NK-92 (cell line): Measurements from ENCODE around the gene EXOSC9.
A peak's percentile ranks its signal among the peaks of the same experiment; 100 is the strongest.
"Not testable (repeated sequence)": the region's sequence is repeated elsewhere in the genome, so short reads cannot be mapped to it uniquely, and the experiment has no call there.

Source experiments
- DNase-seq: peaks from one replicate; lab custom pipeline; 2025; ENCODE audit not compliant: unreplicated experiment; lab: John Stamatoyannopoulos, UW

Gene EXOSC9, protein sequence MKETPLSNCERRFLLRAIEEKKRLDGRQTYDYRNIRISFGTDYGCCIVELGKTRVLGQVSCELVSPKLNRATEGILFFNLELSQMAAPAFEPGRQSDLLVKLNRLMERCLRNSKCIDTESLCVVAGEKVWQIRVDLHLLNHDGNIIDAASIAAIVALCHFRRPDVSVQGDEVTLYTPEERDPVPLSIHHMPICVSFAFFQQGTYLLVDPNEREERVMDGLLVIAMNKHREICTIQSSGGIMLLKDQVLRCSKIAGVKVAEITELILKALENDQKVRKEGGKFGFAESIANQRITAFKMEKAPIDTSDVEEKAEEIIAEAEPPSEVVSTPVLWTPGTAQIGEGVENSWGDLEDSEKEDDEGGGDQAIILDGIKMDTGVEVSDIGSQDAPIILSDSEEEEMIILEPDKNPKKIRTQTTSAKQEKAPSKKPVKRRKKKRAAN

DNA sequence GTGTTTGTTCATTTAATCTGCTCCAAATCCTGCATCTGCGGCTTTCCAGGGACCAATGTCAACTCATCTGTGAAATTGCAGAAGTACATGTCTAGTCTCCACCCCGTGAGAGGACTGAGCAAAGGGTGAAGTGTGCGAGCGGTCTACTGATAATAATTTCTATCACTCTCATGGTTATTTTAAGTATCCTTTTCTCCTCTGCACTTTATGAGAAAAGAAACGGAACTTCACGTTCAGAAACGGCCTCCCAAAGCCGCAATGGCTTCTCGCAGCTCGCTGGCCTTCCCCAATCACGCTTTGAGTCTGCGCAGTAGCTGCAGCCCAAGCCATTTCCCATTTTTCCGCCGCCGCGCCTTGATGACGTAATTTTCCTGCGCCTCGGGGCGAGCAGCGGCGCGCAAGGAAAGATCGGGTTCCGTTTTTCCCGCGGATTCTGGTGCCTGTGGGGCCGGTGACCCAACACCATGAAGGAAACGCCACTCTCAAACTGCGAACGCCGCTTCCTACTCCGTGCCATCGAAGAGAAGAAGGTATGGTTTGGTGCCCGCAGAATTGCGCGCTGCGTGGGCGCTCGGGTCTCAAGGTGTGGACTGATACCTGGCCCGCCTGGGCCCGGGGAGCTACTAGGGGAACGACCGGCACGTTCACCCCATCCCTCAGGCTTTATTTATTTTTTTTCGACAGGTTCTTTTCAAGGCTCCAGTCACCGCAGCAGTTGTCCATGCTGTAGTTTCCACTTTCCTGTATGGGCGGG is at the start of gene EXOSC9:
TSS of gene EXOSC9 (plus strand) at position 363 of the 754 bp plus-strand sequence. CDS start at position 465, 102 bp downstream.
- DNase-seq = peak; percentile 56

DNA sequence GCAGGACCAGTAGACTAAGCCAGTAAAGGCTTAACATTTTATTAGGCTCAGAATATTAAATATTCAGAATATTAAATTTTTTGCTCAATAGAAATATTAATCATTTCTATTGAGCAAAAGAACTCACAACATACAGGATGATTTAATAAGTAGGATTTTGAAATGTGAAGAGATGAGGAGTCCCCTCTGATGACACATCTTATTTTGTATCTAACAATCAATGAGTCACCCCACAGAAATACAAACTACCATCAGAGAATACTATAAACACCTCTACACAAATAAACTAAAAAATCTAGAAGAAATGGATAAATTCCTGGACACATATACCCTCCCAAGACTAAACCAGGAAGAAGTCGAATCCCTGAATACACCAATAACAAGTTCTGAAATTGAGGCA is 49.0 kb upstream of the EXOSC9 start:
- not testable (repeated sequence) for DNase-seq

DNA sequence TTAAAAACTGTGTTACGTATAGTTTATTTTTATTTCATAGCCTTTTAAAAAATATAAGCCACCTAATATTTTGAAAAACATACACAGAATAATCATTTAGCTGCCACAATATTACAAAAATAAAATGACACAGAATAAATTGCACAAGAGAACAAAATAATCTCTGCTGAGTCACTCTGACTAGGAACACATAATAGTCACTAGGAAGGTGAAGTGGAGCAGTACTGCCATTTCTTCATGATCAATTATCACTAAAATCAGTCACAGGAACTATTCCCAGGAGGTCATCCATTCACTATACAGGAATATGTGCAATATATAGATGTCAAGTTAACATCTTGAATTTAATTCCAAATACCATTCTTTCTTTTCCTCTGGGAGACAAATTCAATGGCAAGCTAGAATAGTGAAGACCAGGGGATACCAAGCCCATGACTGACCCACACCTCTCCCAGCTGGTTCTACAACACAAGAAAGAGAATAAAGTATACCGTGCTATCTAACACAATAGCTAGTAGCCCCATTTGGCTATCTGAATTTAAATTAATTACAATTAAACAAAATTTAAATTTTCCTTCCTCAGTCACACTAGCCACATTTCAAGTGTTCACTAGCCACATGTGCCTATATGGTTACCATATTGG is 42.1 kb upstream of the EXOSC9 start:
- DNase-seq = no peak

DNA sequence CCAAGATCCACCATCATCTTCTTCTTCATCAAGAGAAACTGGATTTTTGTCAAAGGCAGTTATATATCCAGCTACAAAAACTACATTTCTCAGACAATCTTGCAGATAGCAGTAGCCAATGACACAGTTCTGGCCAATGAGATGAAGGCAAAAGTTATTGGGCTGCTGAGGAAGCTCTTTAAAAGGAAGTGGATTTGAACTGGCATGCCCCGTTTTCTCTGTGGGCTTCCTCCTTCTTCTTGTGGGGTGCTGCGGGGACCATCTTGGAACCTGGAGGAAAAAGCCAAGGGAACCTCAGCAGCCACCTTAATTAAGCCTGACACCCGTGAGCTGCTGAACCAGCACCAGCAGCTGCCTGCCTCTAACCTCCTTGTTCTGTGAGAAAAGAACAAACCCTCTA is 40.9 kb upstream of the EXOSC9 start:
- no peak for DNase-seq

DNA sequence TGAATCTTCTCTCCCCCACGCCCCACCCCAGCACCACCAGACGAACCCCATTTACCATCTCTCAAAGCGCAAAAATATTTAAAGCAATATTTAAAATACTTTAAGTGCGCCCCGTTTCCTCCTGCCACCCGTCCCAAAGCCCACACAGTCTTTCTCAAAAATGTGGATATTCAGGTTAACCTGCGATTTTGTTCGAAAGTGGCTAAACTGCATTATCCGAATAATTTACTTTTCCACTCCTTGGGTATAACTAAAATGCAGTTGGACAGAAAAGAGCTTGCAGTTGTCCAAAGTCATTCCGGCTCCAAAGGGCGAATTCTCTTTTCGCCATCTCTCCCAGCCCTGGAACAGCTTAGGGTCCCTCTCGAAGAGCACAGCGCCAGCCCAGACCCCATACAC is 36.8 kb upstream of the EXOSC9 start:
- no peak for DNase-seq

DNA sequence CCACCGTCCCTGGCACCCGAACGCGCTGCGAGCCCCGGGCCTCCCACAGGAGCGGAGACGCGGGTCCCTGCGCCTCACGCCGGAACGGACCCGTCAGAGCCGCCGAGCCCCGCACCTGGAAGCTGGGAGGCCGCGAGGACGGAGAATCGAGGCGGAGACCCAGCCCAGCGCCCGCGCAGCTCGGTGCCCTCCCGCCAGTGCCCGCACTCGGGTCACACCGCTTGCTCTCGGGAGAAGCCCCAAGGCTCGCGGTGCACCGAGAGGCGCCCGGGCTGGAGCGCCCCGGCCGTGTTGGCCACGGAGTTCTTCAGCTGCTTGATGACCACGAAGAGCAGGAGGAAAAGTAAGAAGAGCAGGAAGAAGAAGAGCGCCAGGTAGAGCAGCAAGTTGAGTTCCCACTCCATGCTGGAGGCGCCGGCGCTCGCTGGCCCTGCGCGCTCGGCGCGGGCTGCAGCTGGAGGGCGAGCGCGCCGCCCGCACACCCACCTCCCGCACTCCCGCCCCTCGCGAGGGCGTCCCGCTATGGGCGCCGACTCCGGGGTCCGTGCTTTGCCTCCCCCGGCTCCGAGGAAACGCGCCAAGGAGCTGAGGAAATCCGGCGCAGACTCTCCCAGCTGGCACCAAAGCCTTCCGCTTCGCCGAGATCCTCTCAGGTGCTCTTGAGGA is 36.3 kb upstream of the EXOSC9 start, which contains the start of gene SMIM43:
TSS of gene SMIM43 (minus strand) at position 463 of the 666 bp plus-strand sequence. CDS start at position 404, 59 bp downstream.
- DNase-seq = no peak

DNA sequence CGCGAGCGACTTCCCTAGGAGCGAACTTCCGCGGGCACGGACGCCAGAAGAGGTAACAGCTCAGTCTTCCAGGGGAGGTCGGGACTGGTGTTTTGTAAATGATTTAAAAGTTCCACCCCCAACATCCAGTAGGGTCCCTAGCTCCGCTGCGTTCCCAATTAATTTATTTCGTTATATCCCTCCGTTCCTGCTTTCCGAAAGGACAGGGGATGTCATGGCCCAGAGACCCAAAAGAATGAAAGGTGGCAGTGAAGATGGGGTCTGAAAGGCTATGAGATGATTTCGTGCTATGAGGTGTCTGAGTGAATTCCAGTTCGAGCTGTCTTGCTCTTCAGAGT is 35.8 kb upstream of the EXOSC9 start:
- DNase-seq = no peak

DNA sequence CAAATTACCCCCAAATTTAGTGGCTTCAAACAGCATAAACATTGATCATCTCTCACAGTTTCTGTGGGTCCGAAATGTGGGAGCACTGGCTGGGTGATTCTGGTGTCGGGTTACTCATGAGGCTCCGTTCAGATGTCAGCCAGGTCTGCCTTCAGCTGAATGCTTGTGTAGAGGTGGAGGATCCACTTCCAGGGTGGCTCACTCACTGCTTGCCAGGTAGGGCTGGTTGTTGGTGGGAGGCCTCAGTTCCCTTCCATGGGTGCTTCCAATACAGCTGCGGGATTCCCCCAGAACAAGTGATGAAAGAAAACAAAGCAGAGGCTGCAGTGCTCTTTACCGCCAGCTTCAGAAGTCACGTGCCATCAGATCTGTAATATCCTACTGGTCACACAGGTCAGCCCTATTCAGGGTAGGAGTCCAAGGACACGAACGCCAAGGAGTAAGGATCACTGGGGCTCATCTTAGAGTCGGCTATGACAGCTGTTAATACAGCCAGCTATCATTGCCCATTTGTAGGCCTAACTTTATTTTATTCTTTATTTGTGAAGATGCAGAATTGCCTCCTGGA is 35.1 kb upstream of the EXOSC9 start:
- DNase-seq = no peak

DNA sequence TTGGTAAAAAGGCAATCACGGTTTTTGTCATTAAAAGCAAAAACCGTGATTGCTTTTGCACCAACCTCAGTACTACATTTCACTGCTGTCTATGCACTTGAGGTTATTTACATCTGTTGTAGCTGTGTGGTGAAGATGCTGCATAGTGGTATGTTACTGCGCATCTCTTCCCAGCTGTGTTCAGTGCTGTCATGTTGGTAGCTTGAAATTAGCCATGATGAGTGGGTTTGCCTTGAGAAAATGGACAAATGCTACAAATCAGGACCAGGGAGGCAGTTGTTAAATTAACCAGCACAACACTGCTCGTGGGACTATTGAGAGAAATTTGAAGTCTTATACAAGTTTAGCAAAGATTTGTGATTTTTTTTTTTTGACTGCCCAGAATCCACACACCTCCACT is 34.0 kb upstream of the EXOSC9 start:
- no peak for DNase-seq

DNA sequence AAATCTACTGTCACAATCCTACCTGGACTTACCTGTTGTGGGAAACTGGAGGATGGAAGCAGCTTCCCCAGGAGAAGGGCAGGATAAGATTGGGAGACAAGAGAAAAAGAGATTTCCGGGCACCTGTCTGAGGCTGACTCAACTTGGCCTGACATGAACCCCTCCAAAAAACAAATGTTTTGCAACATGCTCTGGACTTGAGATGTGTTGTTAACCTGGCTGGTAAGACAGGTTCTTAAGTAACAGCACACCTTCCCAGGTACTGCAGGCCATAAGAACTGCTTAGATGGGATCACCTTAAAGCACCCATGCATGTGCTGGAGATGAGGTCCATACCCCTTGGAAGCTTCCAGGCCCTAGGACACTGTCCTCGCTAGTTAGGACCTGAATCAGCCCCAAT is 31.8 kb upstream of the EXOSC9 start:
- no peak for DNase-seq

DNA sequence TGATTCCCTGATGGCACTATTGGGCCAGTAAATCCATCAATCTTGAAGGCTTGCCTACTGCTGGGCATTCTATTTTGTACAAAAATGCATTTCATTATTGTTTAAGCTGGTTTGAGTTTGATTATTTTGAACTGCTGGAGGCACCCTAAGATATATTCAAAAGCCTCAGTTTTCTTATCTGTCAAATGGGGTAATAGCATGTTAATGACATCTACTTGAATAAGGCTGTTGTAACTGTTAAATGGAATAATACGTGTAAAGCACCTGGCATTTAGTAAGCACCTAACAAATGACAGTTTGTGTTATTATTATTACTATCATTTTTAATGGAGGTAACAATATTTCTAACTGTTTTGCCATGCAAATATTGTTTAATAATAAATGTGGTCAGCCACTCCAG is 29.3 kb upstream of the EXOSC9 start:
- no peak for DNase-seq

DNA sequence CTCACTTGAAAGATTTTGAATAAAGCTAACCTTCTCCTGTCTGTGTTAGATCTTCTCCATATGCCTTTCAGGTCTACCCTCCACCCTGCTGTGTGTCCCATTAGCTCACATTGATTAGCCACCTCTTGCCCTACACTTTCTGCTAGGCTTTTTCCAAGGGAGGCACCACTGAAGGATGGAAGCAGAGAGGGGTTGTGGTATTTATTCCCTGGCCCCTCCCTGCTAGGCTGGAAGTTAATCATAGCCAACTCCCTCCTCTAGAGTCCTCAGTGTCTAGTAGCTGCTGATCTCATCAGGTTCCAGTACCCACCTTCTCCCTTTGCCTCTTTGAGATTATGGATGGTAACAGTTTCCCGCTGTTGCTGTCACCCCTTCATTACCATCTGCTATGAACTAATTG is 27.2 kb upstream of the EXOSC9 start:
- DNase-seq = no peak

DNA sequence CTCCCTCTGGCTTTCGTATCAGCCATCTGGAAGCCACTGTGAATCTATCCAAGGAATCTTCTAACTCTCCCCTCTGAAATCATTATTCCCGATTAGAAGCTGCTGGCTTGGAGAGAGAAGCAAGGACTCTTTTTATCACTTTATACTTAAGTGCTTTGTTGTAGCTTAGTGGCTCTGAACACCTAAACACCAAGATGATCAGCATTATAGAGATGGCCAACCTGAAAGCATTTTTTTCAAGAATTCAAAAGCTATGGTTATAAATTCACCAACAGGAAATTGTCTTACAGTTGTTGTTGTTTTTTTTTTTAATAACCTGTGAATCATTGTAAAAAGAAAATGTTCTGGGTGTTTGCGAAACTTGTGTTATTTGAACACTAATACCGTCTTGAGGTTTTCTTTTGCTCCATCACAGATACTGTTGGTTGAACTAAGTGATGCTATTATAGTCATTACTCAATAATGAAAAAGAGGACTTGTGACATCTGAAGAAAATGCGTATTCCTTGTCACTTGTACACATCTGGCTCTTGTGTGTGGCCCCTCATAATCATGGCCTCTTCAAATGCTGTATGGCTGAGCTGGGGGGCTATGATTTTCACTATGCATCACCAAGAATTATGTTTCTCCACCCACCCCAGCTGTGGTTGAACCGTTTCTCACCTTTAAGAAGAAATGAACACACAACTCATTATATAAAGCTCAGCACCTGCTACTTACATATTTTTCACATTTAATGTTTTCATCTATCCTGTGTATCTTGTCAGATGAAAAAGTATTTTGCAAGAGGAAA is 24.3 kb upstream of the EXOSC9 start:
- DNase-seq = no peak

DNA sequence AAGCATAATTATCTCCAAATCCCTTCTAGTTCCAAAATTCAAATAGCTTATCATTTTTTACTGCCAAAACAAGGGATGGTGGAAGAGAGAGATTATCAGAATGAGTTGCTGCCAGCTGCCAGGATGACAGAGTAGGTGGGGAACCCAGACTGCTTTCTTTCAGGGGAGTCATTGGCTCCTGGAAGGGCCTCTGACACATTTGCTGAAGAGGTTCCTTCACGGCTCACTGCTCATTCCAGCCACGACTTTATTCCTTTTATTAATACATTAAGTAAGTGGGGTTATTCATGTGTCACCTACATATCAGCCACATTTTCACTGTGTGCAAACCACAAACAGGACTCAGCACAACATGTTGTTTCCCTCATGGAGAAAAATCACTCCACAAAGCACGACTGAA is 23.5 kb upstream of the EXOSC9 start:
- DNase-seq = no peak

DNA sequence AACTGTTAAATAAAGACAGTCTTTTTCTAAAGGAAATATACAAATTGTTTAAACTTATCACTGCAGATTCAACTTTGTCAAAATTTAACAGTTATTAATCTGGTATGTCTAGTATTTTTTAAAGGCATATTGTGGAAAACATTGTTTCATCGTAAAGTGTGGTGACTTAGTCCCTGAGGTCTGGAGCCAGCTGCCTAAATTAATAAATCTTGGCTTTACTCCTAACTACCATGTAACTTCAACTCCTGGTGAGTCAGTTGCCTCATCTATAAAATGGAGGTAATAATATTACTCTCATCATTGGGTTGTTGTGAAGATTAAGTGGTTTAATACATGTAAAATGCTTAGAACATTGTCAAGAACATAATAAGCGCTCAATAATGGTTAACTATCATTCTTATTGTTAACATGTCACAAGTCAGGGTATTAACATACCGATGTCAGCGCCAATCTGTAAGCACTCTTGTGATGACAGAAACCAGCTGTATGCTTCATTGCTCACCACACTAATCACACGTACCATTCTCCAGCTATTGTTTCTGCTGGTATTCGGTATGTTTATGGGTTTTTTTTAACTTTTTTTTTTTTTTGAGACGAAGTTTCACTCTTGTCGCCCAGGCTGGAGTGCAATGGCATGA is 22.0 kb upstream of the EXOSC9 start:
- no peak for DNase-seq

DNA sequence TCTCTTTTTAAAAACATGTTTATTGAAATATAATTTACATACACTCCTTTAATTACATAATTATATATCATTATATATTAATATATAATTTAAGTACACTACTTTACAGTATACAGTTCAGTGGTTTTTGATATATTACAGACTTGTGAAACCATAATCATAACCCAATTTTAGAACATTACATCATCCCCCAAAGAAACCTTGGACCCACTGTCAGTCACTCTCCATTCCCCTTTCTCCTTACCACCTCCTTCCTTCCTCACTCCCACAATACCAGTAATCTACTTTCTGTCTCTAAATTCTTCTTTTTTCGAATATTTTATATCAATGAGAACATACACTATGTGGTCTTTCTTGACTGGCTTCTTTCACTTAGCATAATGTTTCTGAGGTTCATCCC is 17.9 kb upstream of the EXOSC9 start:
- no peak for DNase-seq

DNA sequence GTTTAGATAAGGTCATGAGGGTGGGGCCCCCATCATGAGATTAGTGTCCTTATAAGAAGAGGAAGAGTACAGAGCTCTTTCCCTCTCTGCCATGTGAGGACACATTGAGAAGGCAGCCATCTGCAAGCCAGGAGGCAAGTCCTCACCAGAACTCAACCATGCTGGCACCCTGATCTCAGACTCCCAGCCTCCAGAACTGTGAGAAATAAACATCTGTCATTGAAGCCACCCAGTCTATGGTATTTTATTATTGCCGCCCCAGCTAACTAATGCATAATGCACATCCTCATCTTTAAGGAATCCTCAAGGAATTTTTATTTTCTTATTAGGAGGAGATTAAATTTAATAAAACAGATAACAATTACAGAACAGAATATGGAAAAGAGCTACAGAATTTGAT is 16.7 kb upstream of the EXOSC9 start:
- DNase-seq = no peak

DNA sequence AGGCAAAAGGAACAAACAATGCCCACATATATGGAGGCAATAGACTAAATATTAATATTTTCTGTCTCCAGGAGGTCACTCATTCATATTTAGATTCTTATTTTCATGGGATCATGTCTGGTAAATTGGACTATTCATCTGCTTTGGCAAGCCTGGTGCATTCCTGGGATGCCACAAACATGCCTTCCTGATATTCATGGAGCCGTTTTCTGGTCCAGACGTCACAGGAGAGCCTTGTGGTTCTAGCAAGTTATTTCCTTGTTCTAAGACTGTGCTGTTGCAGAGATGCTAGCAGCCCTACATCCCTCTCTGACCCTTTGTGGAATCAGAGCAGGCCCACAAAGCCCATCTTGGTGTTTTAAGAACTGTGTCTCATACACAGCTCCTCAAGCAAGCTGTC is 16.1 kb upstream of the EXOSC9 start:
- no peak for DNase-seq

DNA sequence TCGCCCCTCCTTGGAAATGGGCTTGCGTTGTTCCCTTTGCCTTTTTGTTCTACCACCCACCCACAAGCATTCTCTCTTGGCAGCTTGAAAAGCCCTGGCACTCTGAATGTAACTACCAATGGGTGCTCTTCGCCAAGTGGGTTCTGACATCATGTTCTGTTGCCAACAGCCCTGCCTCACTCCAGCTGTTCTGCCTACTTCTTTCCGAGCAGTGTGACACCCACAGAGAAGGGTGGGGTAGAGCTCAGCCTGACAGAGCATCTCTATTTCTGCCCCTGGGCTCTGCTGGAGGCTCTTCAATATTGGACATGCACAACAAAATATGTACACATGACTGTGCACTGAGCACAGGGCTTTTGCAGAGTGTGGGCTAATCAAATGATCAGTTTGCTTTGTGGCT is 15.6 kb upstream of the EXOSC9 start:
- DNase-seq = no peak

DNA sequence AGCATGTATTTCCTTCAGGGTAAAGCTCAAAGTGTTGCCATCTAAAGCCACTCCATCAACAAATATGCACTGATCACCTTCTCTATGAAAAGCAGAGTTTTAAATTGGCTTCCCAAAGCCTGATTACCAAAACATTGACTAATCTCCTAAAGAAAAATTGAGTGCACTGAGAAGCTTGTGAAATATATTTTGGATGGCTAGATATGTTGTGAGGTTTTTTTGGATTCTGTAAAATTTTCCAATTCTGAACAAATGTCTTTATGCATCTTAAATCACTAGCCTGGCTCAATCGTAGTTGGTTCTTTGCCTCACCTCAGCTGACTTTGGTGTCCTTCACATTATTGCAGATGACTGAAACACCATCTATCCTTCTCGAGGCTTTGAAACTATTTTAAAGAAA is 14.9 kb upstream of the EXOSC9 start:
- no peak for DNase-seq
